Activated B cell treated with CpG ODN at 0.5 μM for 24 hours (primary cell): ENCODE results near the gene CD79A. TPM values are rescaled to one million over a fixed set of nuclear protein-coding genes. Genes with fewer than 3 reads are reported as not detected.
"Not testable (repeated sequence)": the region's sequence is repeated elsewhere in the genome, so short reads cannot be mapped to it uniquely, and the experiment has no call there.

Experiments used
- ATAC-seq: fragments of 200-7000 bp; cut with Tn5 transposase; one replicate; pipeline ENCODE4 v1.10.0; 2021; ENCODE audit warnings: low read depth, mild to moderate bottlenecking, moderate library complexity
- CTCF ChIA-PET: fragments of 350-600 bp; sonication (Branson Sonifier 250); formaldehyde crosslinking; loops from one replicate; lab custom pipeline; 2021; ENCODE audit warnings: antibody characterized with exemption; lab: Charles Lee
- POLR2A ChIA-PET: fragments of 350-600 bp; sonication (Branson Sonifier 250); formaldehyde crosslinking; loops from one replicate; lab custom pipeline; 2021; ENCODE audit warnings: antibody characterized with exemption; lab: Charles Lee
- DNase-seq: peaks from one replicate; pipeline ENCODE4 v3.0.0; 2022
- H3K27ac Mint-ChIP-seq: one replicate; pipeline ENCODE4 v1.8.0; 2020; ENCODE audit warnings: mixed read lengths
- H3K27me3 Mint-ChIP-seq: one replicate; pipeline ENCODE4 v1.8.0; 2021; ENCODE audit warnings: mixed read lengths
- H3K36me3 Mint-ChIP-seq: one replicate; pipeline ENCODE4 v1.8.0; 2021; ENCODE audit warnings: low read depth, mixed read lengths
- H3K4me1 Mint-ChIP-seq: one replicate; pipeline ENCODE4 v1.8.0; 2021; ENCODE audit warnings: mixed read lengths
- H3K4me3 Mint-ChIP-seq: one replicate; pipeline ENCODE4 v1.8.0; 2020; ENCODE audit warnings: mild to moderate bottlenecking, mixed read lengths
- H3K9me3 Mint-ChIP-seq: one replicate; pipeline ENCODE4 v1.8.0; 2020; ENCODE audit warnings: mixed read lengths
- intact Hi-C: fragments of 100-400 bp; cut with micrococcal nuclease; formaldehyde crosslinking; loops from one replicate; pipeline ENCODE4 v1.15.1; 2024
- total RNA-seq: library from RNA; stranded (reverse); gene quantifications from 2 replicates; pipeline ENCODE4 v1.2.3, GENCODE V29; 2022
- TF ChIP-seq, protein P1 (sequence below): fragments of 200-600 bp; IDR thresholded peaks from one replicate; pipeline ENCODE4 v1.8.0; 2022; ENCODE audit warnings: antibody characterized with exemption, mild to moderate bottlenecking

CD79A gene
- total RNA-seq, 1 donor from 2014 or later, result 889 TPM

DNA sequence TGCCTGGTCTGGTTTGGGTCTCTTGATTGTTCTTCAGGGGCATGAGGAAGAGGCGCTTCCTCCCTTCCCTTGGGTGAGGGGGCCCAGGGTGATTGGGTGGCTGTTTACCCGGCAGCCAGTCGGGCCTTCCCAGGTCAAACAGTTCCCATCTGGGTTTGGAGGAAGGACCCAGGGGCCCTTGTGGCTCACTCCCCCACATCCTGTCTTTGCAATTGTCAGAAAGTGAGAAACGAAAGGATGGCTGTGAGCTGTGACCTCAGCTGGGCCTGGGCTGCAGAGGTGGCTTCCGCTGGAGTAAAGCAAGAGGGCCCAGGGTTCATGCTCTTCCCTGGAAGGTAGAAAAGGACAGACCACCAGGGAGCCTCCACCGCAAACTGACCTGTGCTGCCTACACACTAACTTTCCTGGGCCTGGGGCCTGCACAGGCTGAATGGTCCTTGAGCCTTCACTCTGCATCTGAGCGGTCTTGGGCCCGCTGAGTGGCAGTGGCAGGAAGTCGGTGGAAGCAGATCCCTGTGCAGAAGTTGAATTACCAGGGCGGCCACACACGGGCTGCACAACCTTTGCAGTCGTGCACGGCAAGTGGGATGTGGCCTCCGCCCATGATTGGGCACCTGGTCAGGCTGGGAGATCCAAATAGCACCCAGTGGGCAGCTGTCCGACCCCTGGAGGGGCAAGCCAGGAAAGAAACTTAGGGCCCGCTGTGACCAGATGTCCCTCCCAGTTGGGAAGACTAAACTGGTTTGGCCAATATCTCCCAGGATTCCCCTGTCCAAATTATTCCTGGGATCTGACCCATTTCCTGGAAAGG lies 5.3 kb upstream of the CD79A start:
- TF ChIP-seq, protein P1, sequence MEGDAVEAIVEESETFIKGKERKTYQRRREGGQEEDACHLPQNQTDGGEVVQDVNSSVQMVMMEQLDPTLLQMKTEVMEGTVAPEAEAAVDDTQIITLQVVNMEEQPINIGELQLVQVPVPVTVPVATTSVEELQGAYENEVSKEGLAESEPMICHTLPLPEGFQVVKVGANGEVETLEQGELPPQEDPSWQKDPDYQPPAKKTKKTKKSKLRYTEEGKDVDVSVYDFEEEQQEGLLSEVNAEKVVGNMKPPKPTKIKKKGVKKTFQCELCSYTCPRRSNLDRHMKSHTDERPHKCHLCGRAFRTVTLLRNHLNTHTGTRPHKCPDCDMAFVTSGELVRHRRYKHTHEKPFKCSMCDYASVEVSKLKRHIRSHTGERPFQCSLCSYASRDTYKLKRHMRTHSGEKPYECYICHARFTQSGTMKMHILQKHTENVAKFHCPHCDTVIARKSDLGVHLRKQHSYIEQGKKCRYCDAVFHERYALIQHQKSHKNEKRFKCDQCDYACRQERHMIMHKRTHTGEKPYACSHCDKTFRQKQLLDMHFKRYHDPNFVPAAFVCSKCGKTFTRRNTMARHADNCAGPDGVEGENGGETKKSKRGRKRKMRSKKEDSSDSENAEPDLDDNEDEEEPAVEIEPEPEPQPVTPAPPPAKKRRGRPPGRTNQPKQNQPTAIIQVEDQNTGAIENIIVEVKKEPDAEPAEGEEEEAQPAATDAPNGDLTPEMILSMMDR, result no peak
- Mint-ChIP-seq H3K9me3 (no peaks in the 10 kb centered on the region), H3K27ac (peak overlapping the region; percentile 98), H3K4me1 (peaks cover 91% of the 10 kb centered on the region), H3K4me3 (peak overlapping the region; percentile 44), H3K36me3 (peaks cover 47% of the 10 kb centered on the region), H3K27me3 (no peaks in the 10 kb centered on the region)
- intact Hi-C loops, result loop anchor here (1.0 kb wide), 1 partner anchor 11 kb away; the partner anchor contains the start of gene RPS19
- POLR2A ChIA-PET, result interaction anchor here (0.6 to 11.4 kb wide), 12 partner anchors 8 to 530 kb away, joined by 3 to 279 read pairs (median 10); partner anchors contain the start of genes ARHGEF1, RABAC1 and RPS19
- DNase-seq (peak; percentile 38), ATAC-seq (peak; percentile 31)
- CTCF ChIA-PET, result interaction anchor here (2.5 to 5.9 kb wide), 6 partner anchors 9 to 86 kb away, joined by 8 to 66 read pairs (median 38); partner anchors contain the start of genes RABAC1 and RPS19

DNA sequence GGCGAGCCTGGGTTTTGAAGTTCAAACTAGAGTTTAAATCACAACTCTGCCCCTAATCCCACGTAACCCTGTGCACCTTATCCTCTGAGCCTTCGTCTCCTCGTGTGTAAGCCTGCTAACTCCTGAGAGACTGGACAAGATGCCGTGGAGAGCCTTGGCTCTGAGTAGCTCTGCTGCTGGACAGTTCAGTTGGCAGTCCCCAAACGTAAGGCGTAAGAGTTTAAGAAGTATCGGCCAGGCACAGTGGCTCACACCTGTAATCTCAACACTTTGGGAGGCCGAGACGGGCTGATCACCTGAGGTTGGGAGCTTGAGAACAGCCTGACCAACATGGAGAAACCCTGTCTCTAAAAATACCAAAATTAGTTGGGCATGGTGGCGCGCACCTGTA lies 4.7 kb upstream of the CD79A start:
- H3K9me3 Mint-ChIP-seq, result no peaks in the 10 kb centered on the region
- H3K4me1 Mint-ChIP-seq, result peaks cover 89% of the 10 kb centered on the region
- intact Hi-C loops, result no loop called here
- POLR2A ChIA-PET, result interaction anchor here (1.2 to 11.4 kb wide), 9 partner anchors 9 to 87 kb away, joined by 3 to 279 read pairs (median 15); partner anchors contain the start of genes ARHGEF1, RABAC1 and RPS19
- TF ChIP-seq, protein P1, result no peak
- DNase-seq, result no peak
- H3K36me3 Mint-ChIP-seq, result peaks cover 50% of the 10 kb centered on the region
- H3K27ac Mint-ChIP-seq, result peak overlapping the region; percentile 98
- no peak overlapping the region for H3K4me3 Mint-ChIP-seq
- H3K27me3 Mint-ChIP-seq, result no peaks in the 10 kb centered on the region
- ATAC-seq, result no peak
- CTCF ChIA-PET, result interaction anchor here (1.0 to 5.9 kb wide), 14 partner anchors 10 to 86 kb away, joined by 3 to 66 read pairs (median 9); partner anchors contain the start of genes ARHGEF1, RABAC1 and RPS19

DNA sequence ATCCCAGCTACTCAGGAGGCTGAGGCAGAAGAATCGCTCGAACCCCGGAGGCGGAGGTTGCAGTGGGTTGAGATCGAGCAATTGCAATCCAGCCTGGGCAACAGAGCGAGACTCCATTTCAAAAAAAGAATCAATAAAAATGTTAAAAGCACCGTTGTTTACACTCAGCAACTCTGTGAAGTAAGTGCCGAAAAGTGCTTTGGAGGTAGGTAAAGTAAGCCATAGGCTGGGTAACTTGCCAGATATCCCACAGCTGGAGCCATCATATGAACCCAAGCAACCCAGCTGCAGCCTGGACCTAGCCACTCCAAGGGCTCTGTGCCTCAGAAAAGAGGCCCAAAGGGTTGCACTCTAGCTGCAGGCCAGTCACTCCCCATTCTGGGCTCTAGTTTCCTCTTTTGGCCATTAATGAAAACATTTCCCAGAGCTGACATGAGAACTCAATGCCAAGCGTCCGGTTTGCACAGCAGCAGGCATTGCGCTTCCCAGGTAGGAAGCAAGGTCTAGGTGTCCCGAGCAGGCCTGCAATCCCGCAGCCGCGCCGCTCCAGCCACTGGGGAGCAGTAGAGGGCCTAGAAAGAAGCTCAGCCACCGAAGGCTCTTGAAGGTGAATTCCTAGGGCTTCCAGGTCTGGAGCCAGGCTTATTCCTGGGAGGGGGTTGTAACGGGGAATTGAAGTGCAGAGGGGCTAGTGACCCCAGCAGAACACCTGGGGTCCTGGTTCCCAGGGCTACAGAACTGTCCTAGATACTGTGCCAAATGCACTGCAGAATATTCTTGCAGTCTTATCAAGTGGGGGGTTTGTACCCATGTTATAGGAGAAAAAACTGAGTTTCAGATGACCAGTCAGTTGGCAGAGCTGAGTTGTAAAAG lies 4.1 kb upstream of the CD79A start:
- ATAC-seq (no peak), DNase-seq (peak; percentile 63)
- no peaks in the 10 kb centered on the region for H3K9me3 Mint-ChIP-seq
- POLR2A ChIA-PET, result interaction anchor here (0.6 to 11.4 kb wide), 16 partner anchors 9 to 92 kb away, joined by 3 to 279 read pairs (median 6); partner anchors contain the start of genes ARHGEF1, ERFL, RABAC1 and RPS19
- intact Hi-C loops, result loop anchor here (1.0 kb wide), 3 partner anchors 62 to 161 kb away; no protein-coding TSS in a partner anchor
- no peaks in the 10 kb centered on the region for H3K27me3 Mint-ChIP-seq
- peak overlapping the region; percentile 47 for H3K4me3 Mint-ChIP-seq
- peaks cover 88% of the 10 kb centered on the region for H3K4me1 Mint-ChIP-seq
- H3K36me3 Mint-ChIP-seq, result peaks cover 51% of the 10 kb centered on the region
- peak overlapping the region; percentile 98 for H3K27ac Mint-ChIP-seq
- CTCF ChIA-PET, result interaction anchor here (0.9 to 5.9 kb wide), 19 partner anchors 10 to 85 kb away, joined by 3 to 66 read pairs (median 8); partner anchors contain the start of genes ARHGEF1, RABAC1 and RPS19
- TF ChIP-seq, protein P1, result peak; percentile 22

DNA sequence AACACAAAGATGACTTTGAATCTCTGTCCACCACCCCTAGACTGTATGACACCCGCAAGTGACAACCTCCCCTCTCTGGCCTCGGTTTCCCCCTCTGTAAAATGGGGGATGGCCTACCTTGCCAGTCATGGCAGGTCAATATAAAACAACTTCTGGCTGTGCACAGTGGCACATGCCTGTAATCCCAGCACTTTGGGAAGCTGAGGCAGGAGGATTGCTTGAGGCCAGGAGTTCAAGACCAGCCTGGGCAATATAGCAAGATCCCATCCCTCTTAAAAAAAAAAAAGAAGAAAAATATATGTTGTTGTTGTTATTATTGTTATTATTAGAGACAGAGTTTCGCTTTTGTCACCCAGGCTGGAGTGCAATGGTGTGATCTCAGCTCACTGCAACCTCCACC lies 1.1 kb upstream of the CD79A start:
- Mint-ChIP-seq H3K4me3 (peak overlapping the region; percentile 98), H3K4me1 (peaks cover 93% of the 10 kb centered on the region), H3K36me3 (peaks cover 51% of the 10 kb centered on the region), H3K27ac (peak overlapping the region; percentile 98)
- ChIA-PET CTCF (interaction anchor here (4.7 to 5.9 kb wide), 2 partner anchors 10 to 71 kb away, joined by 41 to 55 read pairs; no protein-coding TSS in a partner anchor), POLR2A (interaction anchor here (0.6 to 11.4 kb wide), 17 partner anchors 9 to 489 kb away, joined by 3 to 279 read pairs (median 9); partner anchors contain the start of genes ARHGEF1, ERFL, RABAC1 and RPS19)
- H3K27me3 Mint-ChIP-seq, DNase-seq, ATAC-seq, H3K9me3 Mint-ChIP-seq: not testable (repeated sequence)
- intact Hi-C loops, result loop anchor here (1.0 to 5.0 kb wide), 4 partner anchors 8 to 1264 kb away; partner anchors contain the start of genes RABAC1 and ZNF574
